Stromal cell of bone marrow (primary cell): ENCODE data around the gene GFY.
A peak's percentile ranks its signal among the peaks of the same experiment; 100 is the strongest.

ENCODE experiments used
- DNase-seq: peaks from one replicate; pipeline ENCODE4 v3.0.0-alpha.2; 2012; ENCODE audit warnings: low read depth

Gene GFY

DNA sequence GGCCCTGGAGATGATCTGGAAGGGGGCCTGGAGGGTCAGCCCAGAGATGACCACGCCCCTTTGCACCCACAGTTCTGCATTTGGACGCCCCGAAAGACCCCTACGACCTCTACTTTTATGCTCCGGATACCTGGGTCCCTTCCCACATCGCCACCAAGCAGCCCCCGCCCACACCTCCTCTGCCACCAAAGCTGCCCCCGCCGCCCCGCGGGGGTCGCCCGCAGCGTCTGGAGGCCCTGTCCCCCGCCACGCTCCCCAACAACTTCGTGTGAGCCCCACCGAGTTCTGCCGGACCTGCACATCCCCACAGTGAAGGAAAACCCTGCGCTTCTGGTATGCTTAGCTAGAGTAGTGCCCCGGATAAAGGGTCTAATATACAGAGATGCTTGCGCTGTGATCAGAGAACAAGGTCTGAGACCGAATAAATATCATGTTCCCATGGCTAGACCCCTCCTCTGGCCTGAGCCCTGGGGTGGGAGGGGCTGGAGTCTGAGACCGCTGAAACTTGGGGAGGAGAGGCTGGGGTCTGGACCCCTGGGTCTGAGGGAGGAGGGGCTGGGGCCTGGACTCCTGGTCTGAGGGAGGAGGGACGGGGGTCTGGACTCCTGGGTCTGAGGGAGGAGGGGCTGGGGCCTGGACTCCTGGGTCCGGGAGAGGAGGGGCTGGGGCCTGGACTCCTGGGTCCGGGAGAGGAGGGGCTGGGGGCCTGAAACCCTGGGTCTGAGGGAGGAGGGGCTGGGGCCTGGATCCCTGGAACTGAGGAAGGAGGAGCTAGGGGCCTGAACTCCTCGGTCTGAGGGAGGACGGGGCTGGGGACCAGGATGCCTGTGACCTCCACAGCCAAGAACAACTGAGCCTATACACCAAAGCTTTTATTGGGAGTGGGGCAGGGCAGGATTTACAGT is 3.6 kb downstream of the GFY start:
- DNase-seq: no peak

DNA sequence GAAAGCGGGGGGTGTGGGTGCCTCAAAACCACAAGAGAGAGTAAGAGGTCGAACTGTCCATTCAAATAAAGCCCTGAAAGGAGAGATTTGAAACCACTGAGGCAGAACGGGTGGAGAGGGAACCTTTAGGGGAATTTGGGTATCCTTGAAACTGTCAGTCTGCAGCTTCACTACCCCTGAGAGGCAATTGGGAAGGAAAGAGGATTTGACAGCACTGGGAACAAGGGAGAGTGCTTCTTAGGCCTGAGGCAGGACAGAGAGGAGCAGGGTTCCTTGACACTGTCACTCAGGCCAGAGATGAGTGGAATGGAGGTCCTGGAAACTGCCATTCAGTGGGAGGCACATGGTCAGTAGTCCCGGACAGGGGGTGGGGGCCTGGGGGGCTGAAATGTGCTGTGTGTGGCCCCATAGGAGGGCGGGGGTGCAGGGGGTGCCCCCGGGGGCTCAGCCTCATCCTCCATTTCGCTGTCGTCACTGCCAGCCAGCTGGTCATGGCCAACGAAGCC is 5.0 kb downstream of the GFY start:
- no peak for DNase-seq

DNA sequence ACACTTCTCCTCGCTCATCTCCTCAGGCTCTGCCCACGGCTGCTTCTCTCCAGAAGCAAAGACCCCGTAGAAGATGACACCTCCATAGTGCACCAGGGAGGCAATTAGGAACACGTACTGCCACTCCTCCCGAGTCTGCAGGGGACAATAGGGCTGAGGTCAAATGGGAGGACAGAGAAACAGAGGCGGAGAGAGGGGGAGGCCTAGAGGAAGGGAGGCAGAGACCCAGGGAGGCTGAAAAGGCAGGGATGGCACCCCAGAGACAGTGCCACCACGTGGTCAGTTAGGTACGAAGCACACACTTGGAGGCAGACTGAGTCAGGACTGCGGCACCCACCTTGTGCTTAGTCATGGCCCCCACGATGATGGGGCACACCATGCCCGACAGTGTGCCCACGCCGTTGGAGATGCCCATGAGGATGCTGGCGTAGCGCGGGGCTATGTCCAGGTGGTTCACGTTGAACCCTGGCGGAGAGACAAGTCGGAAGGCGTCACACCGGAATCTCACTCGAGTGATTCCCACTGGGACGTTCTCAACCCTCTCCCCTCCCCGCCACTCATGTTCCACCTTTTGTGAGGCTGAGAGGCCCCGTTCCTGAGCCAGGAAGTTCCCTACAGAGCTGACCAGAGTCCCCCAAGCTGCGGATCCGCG is 5.6 kb downstream of the GFY start:
- DNase-seq: no peak

DNA sequence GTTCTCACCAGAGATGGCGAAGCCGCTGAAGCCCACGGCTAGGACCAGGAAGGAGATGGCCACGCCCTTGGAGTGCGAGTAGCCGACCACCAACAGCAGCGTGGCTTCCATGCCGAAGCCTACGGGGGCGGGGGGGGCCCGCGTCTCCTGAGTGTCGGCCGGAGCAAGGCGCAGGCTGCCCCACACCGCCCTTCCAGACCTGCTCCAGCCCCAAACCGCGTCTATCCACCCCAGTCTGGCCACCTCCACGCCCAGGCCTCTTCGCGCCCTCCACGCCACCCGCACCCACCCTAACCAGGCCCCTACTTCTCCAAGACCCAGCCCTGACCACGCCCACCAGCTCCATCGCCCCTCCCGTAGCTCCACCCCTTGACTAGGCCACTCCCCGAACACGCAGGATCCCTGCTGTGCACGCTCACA is 6.2 kb downstream of the GFY start:
- DNase-seq: no peak

- no peak for DNase-seq
Measured at GRCh38 chr19:49432141-49433073, 7.2 kb downstream of the GFY start.

DNA sequence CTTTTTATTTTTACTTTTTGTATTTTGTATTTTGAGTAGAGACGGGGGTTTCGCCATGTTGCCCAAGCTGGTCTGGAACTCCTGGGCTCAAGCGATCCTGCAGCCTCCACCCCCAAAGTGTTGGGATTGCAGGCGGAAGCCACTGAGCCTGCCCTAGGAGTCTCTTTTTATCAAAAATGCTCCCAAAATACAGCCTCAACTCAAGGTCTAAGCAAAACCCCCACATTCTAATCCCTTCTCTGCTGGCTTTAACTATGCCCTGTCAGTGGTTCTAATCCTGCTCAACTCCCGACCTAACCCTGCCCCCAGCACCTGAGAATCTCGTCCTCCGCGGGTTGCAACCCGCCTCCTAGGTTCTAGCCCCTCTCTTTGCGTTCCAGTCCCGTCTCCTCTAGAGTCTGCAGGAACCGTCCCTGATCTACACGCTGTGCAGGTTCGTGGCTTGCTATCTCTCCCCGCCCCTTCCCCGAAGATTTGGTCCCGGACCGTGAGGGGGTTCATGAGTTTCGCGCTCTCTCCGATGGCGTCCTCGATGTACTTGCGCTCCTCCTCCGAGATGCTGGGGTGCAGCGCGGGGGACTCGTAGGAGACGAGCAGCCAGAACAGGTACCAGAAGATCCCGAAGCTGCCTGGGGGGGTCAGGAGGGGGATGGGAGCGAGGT is 8.2 kb downstream of the GFY start:
- DNase-seq: no peak

GRCh38 chr19:49434907-49435583 is 9.9 kb downstream of the GFY start:
- no peak for DNase-seq

DNA sequence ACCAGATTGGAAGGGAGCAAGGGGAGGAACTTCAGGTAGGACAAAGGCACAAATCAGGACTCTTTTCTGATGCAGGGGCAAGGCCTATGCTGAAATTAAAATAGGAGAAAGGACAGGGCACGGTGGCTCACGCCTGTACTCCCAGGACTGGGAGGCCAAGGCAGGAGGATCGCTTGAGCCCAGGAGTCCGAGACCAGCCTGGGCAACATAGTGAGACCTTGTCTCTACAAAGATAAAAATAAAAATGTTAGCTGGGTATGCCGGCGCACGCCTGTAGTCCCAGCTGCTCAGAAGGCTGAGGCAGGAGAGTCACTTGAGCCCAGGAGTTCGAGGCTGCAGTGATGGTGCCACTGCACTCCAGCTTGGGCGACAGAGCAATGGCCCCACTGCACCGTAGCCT is 10.5 kb downstream of the GFY start:
- no peak for DNase-seq

- no peak for DNase-seq
Measured at GRCh38 chr19:49436381-49437017, 11.3 kb downstream of the GFY start.

GRCh38 chr19:49437231-49437630 is 12.0 kb downstream of the GFY start:
- DNase-seq: no peak

DNA sequence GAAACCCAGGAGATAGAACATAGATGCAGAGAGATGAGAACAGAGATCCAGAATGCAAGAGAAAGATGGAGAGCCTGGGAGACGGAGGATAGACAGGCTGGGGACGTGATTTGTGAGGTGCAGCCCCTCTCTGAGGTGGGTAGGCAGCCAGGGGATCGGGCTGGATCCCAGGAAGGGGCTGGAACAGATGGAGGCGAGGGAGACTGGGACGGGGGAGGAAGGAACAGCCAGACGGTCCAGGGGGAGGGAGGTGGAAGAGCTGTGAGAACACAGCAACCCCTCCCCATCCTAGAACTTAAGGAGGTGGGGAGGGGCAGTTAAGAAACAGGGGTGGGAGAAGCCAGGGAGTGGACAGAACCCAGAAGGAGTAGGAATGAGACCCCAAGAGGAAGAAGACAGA is 13.1 kb downstream of the GFY start:
- DNase-seq: no peak

DNA sequence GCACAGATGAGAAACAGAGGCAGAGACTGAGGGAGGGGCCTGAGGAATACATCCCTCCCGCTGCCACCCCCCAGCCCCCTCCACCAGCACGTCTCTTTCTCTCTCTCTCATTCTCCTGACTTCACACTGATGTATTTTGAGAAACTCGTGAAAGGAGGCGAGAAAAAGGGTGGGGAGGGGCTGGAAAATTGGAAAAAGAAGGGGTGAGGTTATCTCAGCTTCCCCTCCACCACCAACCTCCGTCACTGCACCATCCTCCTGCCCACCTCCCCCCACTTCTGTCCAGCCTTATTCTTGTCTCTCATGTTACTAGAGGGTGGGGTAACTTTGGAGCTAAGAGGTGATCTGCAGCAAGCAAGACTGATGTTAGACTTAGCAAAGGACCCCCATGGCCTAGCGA is 14.6 kb downstream of the GFY start:
- no peak for DNase-seq

GRCh38 chr19:49440439-49441209 is 15.4 kb downstream of the GFY start:
- no peak for DNase-seq

GRCh38 chr19:49441210-49441959 is 16.2 kb downstream of the GFY start, which contains the start of gene SLC17A7:
Gene SLC17A7, minus strand, starts transcription at chr19:49441527. Its CDS starts 148 bp downstream, at chr19:49441379.
- no peak for DNase-seq

- no peak for DNase-seq
Measured at GRCh38 chr19:49441960-49442350, 16.8 kb downstream of the GFY start.

DNA sequence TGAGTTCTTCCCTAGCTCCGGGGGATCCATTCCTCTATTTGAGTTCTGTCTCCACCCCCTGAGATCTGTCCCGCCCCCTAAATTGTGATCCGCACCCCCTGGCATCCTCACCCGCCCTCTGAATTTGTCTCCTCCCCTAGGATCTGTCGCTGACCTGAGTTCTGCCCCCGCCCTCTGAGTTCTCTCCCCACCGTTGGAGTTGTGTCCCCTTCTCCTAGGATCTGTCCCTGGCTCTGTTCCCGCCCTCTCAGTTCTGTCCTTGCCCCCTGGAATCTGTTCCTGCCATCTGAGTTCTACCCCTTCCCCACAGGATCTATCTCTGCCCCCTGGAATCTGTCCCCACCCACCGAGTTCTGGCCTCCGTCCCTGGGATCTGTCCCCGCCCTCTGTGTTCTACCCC is 17.2 kb downstream of the GFY start:
- no peak for DNase-seq

DNA sequence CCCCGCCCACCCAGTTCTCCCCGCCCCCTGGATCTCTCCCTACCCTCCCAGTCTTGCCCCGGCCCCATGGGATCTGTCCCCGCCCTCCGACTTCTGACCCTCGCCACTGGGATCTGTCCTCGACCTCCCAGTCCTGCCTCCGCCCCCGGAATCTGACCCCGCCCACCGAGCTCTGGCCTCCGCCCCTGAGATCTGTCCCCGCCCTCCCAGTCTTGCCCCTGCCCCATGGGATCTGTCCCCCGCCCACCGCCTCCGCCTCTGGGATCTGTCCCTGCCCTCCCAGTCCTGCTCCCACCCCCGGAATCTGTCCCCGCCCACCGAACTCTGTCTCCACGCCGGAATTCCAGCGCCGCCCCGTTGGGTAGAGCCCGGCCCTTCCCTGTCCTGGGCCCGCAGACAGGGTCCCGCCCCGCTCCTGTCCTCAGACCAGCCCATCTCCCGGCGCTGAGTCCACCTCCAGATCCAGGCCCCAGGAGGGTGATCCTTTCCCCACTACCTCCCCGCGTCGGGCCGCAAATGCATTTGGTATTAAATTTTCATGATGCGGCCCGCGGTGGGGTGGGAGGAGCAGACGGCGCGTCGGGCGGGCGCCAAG is 17.7 kb downstream of the GFY start:
- peak; percentile 71 for DNase-seq

DNA sequence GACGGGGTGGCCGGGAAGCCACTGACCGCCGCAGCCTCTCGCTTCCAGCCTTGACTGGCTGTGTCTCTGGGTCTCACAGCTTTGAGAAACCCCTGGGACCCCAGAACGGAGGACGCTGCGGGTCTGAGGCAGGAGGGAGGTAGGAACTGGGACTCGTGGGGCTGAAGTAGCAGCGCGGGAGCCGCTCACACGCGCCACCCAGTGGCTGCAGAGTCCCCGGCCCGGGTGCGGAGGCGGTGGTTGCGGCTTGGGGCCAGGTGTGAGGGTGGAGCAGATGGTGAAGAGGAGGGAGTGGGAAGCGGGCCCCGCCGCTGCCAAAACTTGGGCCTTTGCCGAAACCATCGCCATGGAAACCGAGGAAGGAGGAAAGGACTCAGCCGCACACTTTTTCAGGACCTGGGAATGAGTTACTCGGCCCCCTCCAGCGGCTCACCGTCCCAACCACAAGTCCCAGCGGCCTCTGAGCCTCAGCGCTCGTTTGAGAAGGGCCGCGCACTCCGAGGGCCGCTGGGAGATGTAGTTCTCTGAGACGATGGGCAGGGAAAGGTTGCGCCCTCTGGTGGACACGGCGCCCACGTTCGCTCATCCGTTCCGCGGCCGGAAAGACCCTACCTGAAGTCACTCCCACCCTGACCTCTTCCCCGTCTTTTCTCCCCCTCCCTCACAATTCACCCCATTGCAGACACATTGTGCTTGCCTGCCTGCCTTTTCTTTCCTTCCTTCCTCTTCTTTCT is 18.3 kb downstream of the GFY start:
- DNase-seq: peak; percentile 92
